HepG2 (cell line): ENCODE data around the gene DUSP9. TPM values are rescaled to one million over a fixed set of nuclear protein-coding genes. Genes with fewer than 3 reads are reported as not detected.

Experiments used
- HDAC2 ChIP-seq: sonication (generic); formaldehyde crosslinking; IDR thresholded peaks from 2 replicates; pipeline ENCODE4 v1.4.0; 2020; ENCODE audit warnings: missing genetic modification reagents
- MAZ ChIP-seq, 2 experiments: sonication (generic) in 1 of 2; formaldehyde crosslinking in 1 of 2; IDR thresholded peaks; 2 replicates each; pipeline versions ENCODE4 v1.5.0 to v1.6.1; 2012 to 2020; ENCODE audit warnings: low read depth in 2 of 2, mild to moderate bottlenecking in 2 of 2, borderline replicate concordance in 1 of 2, improper control_type of control experiment in 1 of 2, low read length in 1 of 2, missing genetic modification reagents in 1 of 2, moderate library complexity in 1 of 2
- PITX1 ChIP-seq: sonication (generic); formaldehyde crosslinking; IDR thresholded peaks from 2 replicates; pipeline ENCODE4 v1.5.1; 2020; ENCODE audit warnings: mild to moderate bottlenecking, missing genetic modification reagents
- SRY ChIP-seq: sonication (generic); formaldehyde crosslinking; IDR thresholded peaks from 2 replicates; pipeline ENCODE4 v1.8.0; 2022; ENCODE audit warnings: mild to moderate bottlenecking, missing genetic modification reagents
- ZNF562 ChIP-seq: sonication (generic); formaldehyde crosslinking; IDR thresholded peaks from 2 replicates; pipeline ENCODE4 v1.8.0; 2022; ENCODE audit warnings: missing genetic modification reagents, borderline replicate concordance
- ZNF674 ChIP-seq: sonication (generic); formaldehyde crosslinking; IDR thresholded peaks from 2 replicates; pipeline ENCODE4 v1.5.0; 2020; ENCODE audit warnings: low read depth, mild to moderate bottlenecking, missing genetic modification reagents
- ZSCAN12 ChIP-seq: sonication (generic); formaldehyde crosslinking; IDR thresholded peaks from 2 replicates; pipeline ENCODE4 v1.9.0; 2021; ENCODE audit warnings: mild to moderate bottlenecking, missing genetic modification reagents
- polyA plus RNA-seq, 8 experiments: library from polyadenylated mRNA; depleted of rRNA in 3 of 8; stranded (reverse) in 7 of 8; unstranded in 1 of 8; fragments of >200 nt; fragmentation: Illumina TruSeq in 4 of 8; extraction: Trizol in 4 of 8; gene quantifications; 2 replicates each; pipeline versions ENCODE4 v1.2.1 to v1.2.3, GENCODE V29; 2011 to 2016; ENCODE audit warnings: low read depth in 4 of 8, missing spikeins in 1 of 8, mixed read lengths in 1 of 8; ENCODE audit not compliant: insufficient read depth in 1 of 8
- total RNA-seq, 5 experiments: library from RNA; depleted of rRNA; stranded (reverse); fragments of >200 nt; fragmentation: Illumina TruSeq; extraction: Trizol; gene quantifications; 2 replicates each; pipeline ENCODE4 v1.2.3, GENCODE V29; 2016; ENCODE audit warnings: low read depth in 1 of 5
- TF ChIP-seq, protein P1 (sequence below): sonication (generic); formaldehyde crosslinking; IDR thresholded peaks from 2 replicates; pipeline ENCODE4 v1.5.1; 2020; ENCODE audit warnings: mild to moderate bottlenecking, missing genetic modification reagents, moderate library complexity
- TF ChIP-seq, protein P2 (sequence below): sonication (generic); formaldehyde crosslinking; IDR thresholded peaks from 2 replicates; pipeline ENCODE4 v1.8.0; 2022; ENCODE audit warnings: mild to moderate bottlenecking, missing genetic modification reagents, moderate library complexity
- TF ChIP-seq, protein P3 (sequence below): sonication (generic); formaldehyde crosslinking; IDR thresholded peaks from 2 replicates; pipeline ENCODE4 v1.4.0; 2020; ENCODE audit warnings: mild to moderate bottlenecking, missing genetic modification reagents
- TF ChIP-seq, protein P4 (sequence below): sonication (generic); formaldehyde crosslinking; IDR thresholded peaks from 2 replicates; pipeline ENCODE4 v1.4.0; 2020; ENCODE audit warnings: missing genetic modification reagents
- TF ChIP-seq, protein P5 (sequence below): sonication (generic); formaldehyde crosslinking; IDR thresholded peaks from 2 replicates; pipeline ENCODE4 v1.8.1; 2023; ENCODE audit warnings: mild to moderate bottlenecking, missing genetic modification reagents
- TF ChIP-seq, protein P6 (sequence below): sonication (generic); formaldehyde crosslinking; conservative IDR thresholded peaks from 2 replicates; pipeline ENCODE4 v1.4.0; 2020; ENCODE audit warnings: missing genetic modification reagents
- TF ChIP-seq, protein P7 (sequence below): sonication (generic); formaldehyde crosslinking; IDR thresholded peaks from 2 replicates; pipeline ENCODE4 v1.5.0; 2020; ENCODE audit warnings: missing genetic modification reagents, mild to moderate bottlenecking, borderline replicate concordance

DUSP9 gene
- total and polyA plus RNA-seq, 2 of the 13 experiments (the other 11 are each of a cell fraction or from before 2014, with no cell fraction given): 235 to 435 TPM

DNA sequence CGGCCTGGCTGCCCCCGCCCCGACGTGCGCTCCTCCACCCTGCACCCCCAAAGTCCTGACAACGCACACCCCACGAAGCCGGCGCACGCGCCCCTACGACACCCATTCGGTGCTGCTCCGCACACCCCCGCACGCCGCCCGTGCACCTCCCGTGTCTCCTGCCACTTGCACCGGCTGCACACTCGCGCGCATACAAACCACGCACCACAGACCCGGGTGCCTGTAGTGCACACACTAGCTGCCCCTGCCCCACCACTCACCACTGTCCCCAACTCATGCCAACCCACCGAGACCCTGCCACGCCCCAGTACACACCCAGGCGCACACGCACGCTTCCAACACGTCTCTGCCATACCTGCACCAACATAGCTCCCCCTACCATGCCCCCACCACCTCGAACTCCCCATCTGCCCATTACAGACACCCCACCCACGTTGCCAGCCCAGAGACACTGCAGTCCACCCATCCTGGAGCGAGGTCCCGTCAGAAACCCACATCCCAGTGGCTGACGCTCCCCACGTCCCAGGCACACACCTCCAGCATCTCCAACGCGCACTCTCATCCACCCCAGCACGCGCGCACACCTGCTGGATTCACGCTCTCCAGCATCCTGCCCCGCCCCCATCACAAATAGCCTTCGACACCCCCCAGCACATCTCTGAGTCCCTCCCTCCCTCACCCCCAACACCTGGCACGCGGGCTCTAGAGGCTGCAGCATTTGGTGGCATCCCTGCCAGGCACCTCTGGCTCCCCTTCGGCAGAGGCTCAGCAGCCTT is 4.2 kb upstream of the DUSP9 start (continued):
- TF ChIP-seq, protein P1, sequence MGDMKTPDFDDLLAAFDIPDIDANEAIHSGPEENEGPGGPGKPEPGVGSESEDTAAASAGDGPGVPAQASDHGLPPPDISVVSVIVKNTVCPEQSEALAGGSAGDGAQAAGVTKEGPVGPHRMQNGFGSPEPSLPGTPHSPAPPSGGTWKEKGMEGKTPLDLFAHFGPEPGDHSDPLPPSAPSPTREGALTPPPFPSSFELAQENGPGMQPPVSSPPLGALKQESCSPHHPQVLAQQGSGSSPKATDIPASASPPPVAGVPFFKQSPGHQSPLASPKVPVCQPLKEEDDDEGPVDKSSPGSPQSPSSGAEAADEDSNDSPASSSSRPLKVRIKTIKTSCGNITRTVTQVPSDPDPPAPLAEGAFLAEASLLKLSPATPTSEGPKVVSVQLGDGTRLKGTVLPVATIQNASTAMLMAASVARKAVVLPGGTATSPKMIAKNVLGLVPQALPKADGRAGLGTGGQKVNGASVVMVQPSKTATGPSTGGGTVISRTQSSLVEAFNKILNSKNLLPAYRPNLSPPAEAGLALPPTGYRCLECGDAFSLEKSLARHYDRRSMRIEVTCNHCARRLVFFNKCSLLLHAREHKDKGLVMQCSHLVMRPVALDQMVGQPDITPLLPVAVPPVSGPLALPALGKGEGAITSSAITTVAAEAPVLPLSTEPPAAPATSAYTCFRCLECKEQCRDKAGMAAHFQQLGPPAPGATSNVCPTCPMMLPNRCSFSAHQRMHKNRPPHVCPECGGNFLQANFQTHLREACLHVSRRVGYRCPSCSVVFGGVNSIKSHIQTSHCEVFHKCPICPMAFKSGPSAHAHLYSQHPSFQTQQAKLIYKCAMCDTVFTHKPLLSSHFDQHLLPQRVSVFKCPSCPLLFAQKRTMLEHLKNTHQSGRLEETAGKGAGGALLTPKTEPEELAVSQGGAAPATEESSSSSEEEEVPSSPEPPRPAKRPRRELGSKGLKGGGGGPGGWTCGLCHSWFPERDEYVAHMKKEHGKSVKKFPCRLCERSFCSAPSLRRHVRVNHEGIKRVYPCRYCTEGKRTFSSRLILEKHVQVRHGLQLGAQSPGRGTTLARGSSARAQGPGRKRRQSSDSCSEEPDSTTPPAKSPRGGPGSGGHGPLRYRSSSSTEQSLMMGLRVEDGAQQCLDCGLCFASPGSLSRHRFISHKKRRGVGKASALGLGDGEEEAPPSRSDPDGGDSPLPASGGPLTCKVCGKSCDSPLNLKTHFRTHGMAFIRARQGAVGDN (CRISPR knock-in tag): peak; percentile 34
- TF ChIP-seq PITX1 (CRISPR knock-in tag) (no peak), ZNF562 (CRISPR knock-in tag) (no peak), ZNF674 (no peak), HDAC2 (no peak), MAZ (IDR thresholded peaks at IDR 0.05; ENCODE audit: borderline replicate concordance, low read depth, low read length) (no peak), MAZ (CRISPR knock-in tag; IDR thresholded peaks at IDR 0.05; ENCODE audit: low read depth) (no peak), SRY (CRISPR knock-in tag) (0 out of 2 replicates have a peak, but pooled peaks have one; percentile 34), ZSCAN12 (no peak)
- TF ChIP-seq, protein P2, sequence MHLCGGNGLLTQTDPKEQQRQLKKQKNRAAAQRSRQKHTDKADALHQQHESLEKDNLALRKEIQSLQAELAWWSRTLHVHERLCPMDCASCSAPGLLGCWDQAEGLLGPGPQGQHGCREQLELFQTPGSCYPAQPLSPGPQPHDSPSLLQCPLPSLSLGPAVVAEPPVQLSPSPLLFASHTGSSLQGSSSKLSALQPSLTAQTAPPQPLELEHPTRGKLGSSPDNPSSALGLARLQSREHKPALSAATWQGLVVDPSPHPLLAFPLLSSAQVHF (CRISPR knock-in tag): no peak
- TF ChIP-seq, protein P3, sequence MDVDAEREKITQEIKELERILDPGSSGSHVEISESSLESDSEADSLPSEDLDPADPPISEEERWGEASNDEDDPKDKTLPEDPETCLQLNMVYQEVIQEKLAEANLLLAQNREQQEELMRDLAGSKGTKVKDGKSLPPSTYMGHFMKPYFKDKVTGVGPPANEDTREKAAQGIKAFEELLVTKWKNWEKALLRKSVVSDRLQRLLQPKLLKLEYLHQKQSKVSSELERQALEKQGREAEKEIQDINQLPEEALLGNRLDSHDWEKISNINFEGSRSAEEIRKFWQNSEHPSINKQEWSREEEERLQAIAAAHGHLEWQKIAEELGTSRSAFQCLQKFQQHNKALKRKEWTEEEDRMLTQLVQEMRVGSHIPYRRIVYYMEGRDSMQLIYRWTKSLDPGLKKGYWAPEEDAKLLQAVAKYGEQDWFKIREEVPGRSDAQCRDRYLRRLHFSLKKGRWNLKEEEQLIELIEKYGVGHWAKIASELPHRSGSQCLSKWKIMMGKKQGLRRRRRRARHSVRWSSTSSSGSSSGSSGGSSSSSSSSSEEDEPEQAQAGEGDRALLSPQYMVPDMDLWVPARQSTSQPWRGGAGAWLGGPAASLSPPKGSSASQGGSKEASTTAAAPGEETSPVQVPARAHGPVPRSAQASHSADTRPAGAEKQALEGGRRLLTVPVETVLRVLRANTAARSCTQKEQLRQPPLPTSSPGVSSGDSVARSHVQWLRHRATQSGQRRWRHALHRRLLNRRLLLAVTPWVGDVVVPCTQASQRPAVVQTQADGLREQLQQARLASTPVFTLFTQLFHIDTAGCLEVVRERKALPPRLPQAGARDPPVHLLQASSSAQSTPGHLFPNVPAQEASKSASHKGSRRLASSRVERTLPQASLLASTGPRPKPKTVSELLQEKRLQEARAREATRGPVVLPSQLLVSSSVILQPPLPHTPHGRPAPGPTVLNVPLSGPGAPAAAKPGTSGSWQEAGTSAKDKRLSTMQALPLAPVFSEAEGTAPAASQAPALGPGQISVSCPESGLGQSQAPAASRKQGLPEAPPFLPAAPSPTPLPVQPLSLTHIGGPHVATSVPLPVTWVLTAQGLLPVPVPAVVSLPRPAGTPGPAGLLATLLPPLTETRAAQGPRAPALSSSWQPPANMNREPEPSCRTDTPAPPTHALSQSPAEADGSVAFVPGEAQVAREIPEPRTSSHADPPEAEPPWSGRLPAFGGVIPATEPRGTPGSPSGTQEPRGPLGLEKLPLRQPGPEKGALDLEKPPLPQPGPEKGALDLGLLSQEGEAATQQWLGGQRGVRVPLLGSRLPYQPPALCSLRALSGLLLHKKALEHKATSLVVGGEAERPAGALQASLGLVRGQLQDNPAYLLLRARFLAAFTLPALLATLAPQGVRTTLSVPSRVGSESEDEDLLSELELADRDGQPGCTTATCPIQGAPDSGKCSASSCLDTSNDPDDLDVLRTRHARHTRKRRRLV (CRISPR knock-in tag): no peak
- TF ChIP-seq, protein P4, sequence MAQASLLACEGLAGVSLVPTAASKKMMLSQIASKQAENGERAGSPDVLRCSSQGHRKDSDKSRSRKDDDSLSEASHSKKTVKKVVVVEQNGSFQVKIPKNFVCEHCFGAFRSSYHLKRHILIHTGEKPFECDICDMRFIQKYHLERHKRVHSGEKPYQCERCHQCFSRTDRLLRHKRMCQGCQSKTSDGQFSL: no peak
- TF ChIP-seq, protein P5, sequence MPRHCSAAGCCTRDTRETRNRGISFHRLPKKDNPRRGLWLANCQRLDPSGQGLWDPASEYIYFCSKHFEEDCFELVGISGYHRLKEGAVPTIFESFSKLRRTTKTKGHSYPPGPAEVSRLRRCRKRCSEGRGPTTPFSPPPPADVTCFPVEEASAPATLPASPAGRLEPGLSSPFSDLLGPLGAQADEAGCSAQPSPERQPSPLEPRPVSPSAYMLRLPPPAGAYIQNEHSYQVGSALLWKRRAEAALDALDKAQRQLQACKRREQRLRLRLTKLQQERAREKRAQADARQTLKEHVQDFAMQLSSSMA: no peak
- TF ChIP-seq, protein P6, sequence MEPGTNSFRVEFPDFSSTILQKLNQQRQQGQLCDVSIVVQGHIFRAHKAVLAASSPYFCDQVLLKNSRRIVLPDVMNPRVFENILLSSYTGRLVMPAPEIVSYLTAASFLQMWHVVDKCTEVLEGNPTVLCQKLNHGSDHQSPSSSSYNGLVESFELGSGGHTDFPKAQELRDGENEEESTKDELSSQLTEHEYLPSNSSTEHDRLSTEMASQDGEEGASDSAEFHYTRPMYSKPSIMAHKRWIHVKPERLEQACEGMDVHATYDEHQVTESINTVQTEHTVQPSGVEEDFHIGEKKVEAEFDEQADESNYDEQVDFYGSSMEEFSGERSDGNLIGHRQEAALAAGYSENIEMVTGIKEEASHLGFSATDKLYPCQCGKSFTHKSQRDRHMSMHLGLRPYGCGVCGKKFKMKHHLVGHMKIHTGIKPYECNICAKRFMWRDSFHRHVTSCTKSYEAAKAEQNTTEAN (CRISPR knock-in tag): no peak
- TF ChIP-seq, protein P7, sequence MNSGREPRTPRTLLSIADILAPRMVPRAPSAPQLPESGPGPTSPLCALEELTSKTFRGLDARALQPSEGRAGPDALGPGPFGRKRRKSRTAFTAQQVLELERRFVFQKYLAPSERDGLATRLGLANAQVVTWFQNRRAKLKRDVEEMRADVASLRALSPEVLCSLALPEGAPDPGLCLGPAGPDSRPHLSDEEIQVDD: no peak
